Pancreas (tissue), 10 donors: ENCODE measurements around the gene PLCD3. TPM values are rescaled to one million over a fixed set of nuclear protein-coding genes. Genes with fewer than 3 reads are reported as not detected.

Experiments used
- ATAC-seq, 4 donors: fragments of 200-7000 bp; cut with Tn5 transposase; one replicate each; pipeline versions ENCODE4 v1.8.0 to v1.9.1; 2020; ENCODE audit warnings: mild to moderate bottlenecking in 4 of 4, moderate library complexity in 4 of 4
- DNase-seq, 6 donors: peaks; one replicate each; pipeline ENCODE4 v3.0.0-alpha.2; 2020
- FAIRE-seq: peaks from 2 replicates; lab custom pipeline; 2012; peaks lifted over from hg19 to GRCh38; lab: Jason Lieb, UNC
- H3K27ac ChIP-seq, 4 donors: fragments of 200-600 bp; sonication (generic); 1 replicate in 3 of 4; 2 replicates in 1 of 4; pipeline versions ENCODE4 v1.5.0 to v1.8.0; 2020
- H3K27me3 ChIP-seq, 4 donors: fragments of 200-600 bp; one replicate each; pipeline ENCODE4 v1.8.0; 2021
- H3K36me3 ChIP-seq, 3 donors: fragments of 200-600 bp; sonication (generic) in 1 of 3; one replicate each; pipeline versions ENCODE4 v1.5.0 to v1.8.0; 2020 to 2021
- H3K4me1 ChIP-seq, 3 donors: fragments of 200-600 bp; one replicate each; pipeline ENCODE4 v1.8.0; 2021
- H3K4me3 ChIP-seq, 4 donors: fragments of 200-600 bp; sonication (generic) in 2 of 4; one replicate each; pipeline versions ENCODE4 v1.5.0 to v1.8.0; 2020 to 2021
- H3K9me3 ChIP-seq, 4 donors: fragments of 200-600 bp; one replicate each; pipeline ENCODE4 v1.8.0; 2021
- WGBS, 2 donors: extraction: QIAGEN DNeasy Blood & Tissue Kit; methylation state at CpG; one replicate each; pipeline ENCODE4 v1.1.7; 2013; 5-methylcytosine and 5-hydroxymethylcytosine counted together
- intact Hi-C, 3 donors: fragments of 100-400 bp; cut with DNase I; formaldehyde crosslinking; loops; one replicate each; pipeline versions ENCODE4 v1.11.1 to v1.14.2; 2022
- polyA plus RNA-seq, 2 donors: library from polyadenylated mRNA; stranded (reverse); fragments of 200-250 nt; gene quantifications; one replicate each; pipeline ENCODE4 v1.2.3, GENCODE V29; 2013
- total RNA-seq, 6 donors: library from RNA; stranded (reverse); fragmentation: NEBNext Ultra II Directional in 4 of 6; extraction: Animal tissue kit (Norgen Biotek cat#: 25700) in 4 of 6; gene quantifications; one replicate each; pipeline versions ENCODE4 v1.2.1 to v1.2.4, GENCODE V29; 2021 to 2023
- TF ChIP-seq, protein P1 (sequence below), 4 donors: fragments of 200-600 bp; sonication (generic) in 3 of 4; IDR thresholded peaks; one replicate each; pipeline versions ENCODE4 v1.5.0 to v1.8.0; 2021; ENCODE audit warnings: antibody characterized with exemption in 4 of 4
- donor health status: healthy with polysubstance abuse.
- donor health status: DM: no; HTN: no; CAD: no; lungs with moderate emphysema.
- donor health status: DM: no; HTN: no; CAD: no.
- donor health status: control.
- donor health status: control.
- donor health status: Bipolar disorder and iron deficiency.
- donor health status: DM: yes; HTN: yes; CAD: no.
- donor health status: DM: no; HTN: no; CAD: no.
- donor health status: DM: no; HTN: no; CAD: no.
- donor health status: DM: yes; HTN: yes; CAD: no.

Gene PLCD3
- total and polyA plus RNA-seq, 8 donors, result 4.6 to 10.6 (median 8.4) TPM

DNA sequence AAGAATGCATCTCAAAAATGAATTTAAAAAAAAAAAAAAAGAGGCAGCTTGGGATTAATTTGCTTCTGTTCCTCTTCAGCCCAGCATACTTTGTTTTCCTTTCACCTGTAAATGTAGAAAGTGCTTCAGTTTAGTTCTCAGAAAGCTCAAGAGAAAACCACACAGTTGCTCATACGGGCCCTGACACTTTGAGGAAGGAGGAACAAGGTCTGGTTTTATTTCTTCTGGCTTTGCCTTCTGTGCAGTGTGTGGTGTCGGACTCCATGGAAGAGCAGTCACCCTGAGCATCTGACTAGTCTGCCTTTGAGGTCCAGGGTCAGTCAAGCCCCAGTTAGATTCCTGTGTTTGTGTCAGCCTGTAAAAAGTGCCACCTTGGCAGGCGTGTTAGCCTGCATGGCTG, 43.6 kb downstream of the PLCD3 start:
- no peak overlapping the region for H3K27ac ChIP-seq
- ATAC-seq (no peak), FAIRE-seq (no peak), DNase-seq (no peak)
- H3K9me3 ChIP-seq, result no peaks in the 10 kb centered on the region
- no peak overlapping the region for H3K4me3 ChIP-seq
- intact Hi-C loops, result no loop called here
- peaks cover 0 to 6% (median 0%) of the 10 kb centered on the region in 3 donors for H3K4me1 ChIP-seq
- TF ChIP-seq, protein P1, sequence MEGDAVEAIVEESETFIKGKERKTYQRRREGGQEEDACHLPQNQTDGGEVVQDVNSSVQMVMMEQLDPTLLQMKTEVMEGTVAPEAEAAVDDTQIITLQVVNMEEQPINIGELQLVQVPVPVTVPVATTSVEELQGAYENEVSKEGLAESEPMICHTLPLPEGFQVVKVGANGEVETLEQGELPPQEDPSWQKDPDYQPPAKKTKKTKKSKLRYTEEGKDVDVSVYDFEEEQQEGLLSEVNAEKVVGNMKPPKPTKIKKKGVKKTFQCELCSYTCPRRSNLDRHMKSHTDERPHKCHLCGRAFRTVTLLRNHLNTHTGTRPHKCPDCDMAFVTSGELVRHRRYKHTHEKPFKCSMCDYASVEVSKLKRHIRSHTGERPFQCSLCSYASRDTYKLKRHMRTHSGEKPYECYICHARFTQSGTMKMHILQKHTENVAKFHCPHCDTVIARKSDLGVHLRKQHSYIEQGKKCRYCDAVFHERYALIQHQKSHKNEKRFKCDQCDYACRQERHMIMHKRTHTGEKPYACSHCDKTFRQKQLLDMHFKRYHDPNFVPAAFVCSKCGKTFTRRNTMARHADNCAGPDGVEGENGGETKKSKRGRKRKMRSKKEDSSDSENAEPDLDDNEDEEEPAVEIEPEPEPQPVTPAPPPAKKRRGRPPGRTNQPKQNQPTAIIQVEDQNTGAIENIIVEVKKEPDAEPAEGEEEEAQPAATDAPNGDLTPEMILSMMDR (IDR thresholded peaks at IDR 0.05), result no peak
- 89 to 93% methylated on average over 3 of the region's 3 CpGs for WGBS, 2 donors
- H3K36me3 ChIP-seq, result peaks cover 0 to 29% (median 26%) of the 10 kb centered on the region in 3 donors
- H3K27me3 ChIP-seq, result no peaks in the 10 kb centered on the region

DNA sequence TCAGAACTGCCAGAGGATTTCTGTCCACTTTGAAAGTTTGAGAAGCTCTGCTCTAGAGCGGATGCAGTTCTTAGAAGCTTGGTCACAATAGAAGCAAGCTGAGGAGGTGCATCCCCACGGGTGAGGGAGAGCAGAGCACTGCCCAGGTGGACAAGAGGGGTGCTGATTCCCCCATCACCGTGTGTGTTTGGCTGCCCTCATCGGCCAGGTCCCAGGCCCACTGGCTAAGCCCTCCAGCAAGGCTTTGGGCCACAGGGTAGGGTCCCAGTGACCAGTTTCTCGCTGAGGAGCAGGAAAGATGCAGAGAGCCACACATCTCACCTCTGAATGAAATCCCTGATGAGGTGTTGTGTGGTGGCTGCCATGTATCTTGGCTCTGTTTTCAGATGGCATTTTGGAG, 44.3 kb downstream of the PLCD3 start:
- H3K27me3 ChIP-seq, result no peaks in the 10 kb centered on the region
- H3K27ac ChIP-seq, result no peak overlapping the region
- FAIRE-seq (no peak), ATAC-seq (no peak), DNase-seq (no peak)
- intact Hi-C loops, result no loop called here
- no peaks in the 10 kb centered on the region for H3K4me1 ChIP-seq
- H3K36me3 ChIP-seq, result peaks cover 0 to 29% (median 23%) of the 10 kb centered on the region in 3 donors
- H3K9me3 ChIP-seq, result no peaks in the 10 kb centered on the region
- no peak overlapping the region for H3K4me3 ChIP-seq
- TF ChIP-seq, protein P1 (IDR thresholded peaks at IDR 0.05), result no peak
- WGBS, 2 donors, result 92 to 95% methylated on average over 5 of the region's 5 CpGs

GRCh38 chr17:45087504-45087975, 44.8 kb downstream of the PLCD3 start:
- no peaks in the 10 kb centered on the region for H3K4me1 ChIP-seq
- ATAC-seq, result no peak
- no peaks in the 10 kb centered on the region for H3K27me3 ChIP-seq
- no peak overlapping the region for H3K4me3 ChIP-seq
- H3K27ac ChIP-seq, result no peak overlapping the region
- DNase-seq, result no peak
- 84 to 86% methylated on average over 3 of the region's 3 CpGs for WGBS, 2 donors
- no peaks in the 10 kb centered on the region for H3K9me3 ChIP-seq
- intact Hi-C loops, result no loop called here
- FAIRE-seq, result no peak
- TF ChIP-seq, protein P1 (IDR thresholded peaks at IDR 0.05), result no peak
- H3K36me3 ChIP-seq, result peaks cover 0 to 34% (median 25%) of the 10 kb centered on the region in 3 donors

DNA sequence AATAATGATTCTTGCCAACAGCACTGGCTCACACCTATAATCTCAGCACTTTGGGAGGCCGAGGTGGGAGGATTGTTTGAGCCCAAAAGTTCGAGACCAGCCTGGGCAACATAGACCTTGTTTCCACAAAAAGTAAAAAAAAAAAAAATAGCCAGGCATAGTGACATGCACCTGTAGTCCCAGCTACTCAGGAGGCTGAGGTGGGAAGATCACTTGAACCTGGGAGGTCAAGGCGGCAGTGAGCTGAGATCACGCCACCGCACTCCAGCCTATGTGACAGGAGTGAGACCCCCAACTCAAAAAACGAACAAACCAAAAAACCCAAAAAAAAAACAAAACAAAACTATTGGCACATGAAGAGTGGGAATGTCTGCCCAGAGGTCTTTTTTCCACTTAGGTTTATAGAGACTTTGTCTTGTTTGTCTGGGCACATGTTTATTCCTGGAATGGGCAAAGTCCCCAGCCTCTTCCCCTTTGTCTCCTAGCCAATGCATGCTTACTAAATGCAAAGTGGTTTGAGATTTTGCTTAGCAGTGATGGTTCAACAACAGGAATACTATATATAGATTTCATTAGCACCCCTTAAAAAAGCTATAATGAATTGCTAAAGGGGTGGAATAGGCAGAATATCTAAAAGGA, 45.3 kb downstream of the PLCD3 start:
- FAIRE-seq, result no peak
- WGBS, 2 donors, result 88 to 95% methylated on average over 6 of the region's 6 CpGs

More for the DNA sequence above, 45.3 kb downstream of the PLCD3 start:
- DNase-seq, result no peak
- Histone ChIP-seq H3K9me3 (no peaks in the 10 kb centered on the region), H3K36me3 (peaks cover 0 to 39% (median 30%) of the 10 kb centered on the region in 3 donors), H3K4me1 (no peaks in the 10 kb centered on the region), H3K27ac (no peak overlapping the region), H3K4me3 (no peak overlapping the region), H3K27me3 (no peaks in the 10 kb centered on the region)
- TF ChIP-seq, protein P1 (IDR thresholded peaks at IDR 0.05), result no peak
- no peak for ATAC-seq
- intact Hi-C loops, result no loop called here
